ENCODE results near the gene CPNE6.

DNA sequence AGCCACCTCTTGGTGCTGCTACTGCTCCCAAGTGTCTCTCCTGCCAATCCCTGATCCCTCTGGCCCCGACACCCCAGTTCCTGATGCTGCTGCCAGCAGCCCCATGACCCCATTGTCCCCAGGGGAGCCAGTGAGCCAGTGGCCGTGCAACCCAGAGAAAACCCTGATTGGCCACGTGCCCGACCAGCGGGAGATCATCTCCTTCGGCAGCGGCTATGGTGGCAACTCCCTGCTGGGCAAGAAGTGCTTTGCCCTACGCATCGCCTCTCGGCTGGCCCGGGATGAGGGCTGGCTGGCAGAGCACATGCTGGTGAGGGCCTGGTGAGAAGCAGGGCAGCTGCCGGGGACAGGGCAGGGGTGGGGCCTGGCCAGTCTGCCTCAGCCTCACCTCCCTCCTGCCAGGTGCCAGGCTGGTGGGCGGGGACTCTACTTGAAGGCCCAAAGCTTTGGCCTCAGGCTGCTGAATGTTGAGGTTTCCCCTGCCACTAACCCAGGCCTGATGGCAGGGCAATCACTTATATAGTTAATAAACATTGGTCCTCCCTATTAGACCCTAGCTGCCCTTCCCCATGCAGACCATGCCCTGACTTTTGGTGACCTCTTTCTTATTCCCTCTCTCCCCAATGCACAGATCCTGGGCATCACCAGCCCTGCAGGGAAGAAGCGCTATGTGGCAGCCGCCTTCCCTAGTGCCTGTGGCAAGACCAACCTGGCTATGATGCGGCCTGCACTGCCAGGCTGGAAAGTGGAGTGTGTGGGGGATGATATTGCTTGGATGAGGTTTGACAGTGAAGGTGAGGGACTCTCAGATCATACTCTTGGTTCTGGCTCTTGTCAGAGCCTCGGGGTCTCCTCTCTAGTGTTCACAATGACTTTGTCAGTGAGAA lies 27.8 kb downstream of the CPNE6 start:
- TF ChIP-seq ZNF274 (IDR thresholded peaks at IDR 0.05; ENCODE audit: low read depth, low read length) (no peak), SUZ12 (IDR thresholded peaks at IDR 0.05; ENCODE audit: extremely low read depth, insufficient read depth, insufficient read length) (no peak), YY1 (IDR thresholded peaks at IDR 0.05; ENCODE audit: insufficient read depth, insufficient read length) (no peak)

Measured in NT2/D1 (cell line).